Fibroblast of skin of left quadriceps (primary cell): ENCODE results near the gene PTCD2.
"Not testable (repeated sequence)": the region's sequence is repeated elsewhere in the genome, so short reads cannot be mapped to it uniquely, and the experiment has no call there.

ENCODE experiments used
- DNase-seq, 2 experiments: peaks; one replicate each; pipeline ENCODE4 v3.0.0-alpha.2; 2013; ENCODE audit warnings: low read depth in 2 of 2

The PTCD2 gene

DNA sequence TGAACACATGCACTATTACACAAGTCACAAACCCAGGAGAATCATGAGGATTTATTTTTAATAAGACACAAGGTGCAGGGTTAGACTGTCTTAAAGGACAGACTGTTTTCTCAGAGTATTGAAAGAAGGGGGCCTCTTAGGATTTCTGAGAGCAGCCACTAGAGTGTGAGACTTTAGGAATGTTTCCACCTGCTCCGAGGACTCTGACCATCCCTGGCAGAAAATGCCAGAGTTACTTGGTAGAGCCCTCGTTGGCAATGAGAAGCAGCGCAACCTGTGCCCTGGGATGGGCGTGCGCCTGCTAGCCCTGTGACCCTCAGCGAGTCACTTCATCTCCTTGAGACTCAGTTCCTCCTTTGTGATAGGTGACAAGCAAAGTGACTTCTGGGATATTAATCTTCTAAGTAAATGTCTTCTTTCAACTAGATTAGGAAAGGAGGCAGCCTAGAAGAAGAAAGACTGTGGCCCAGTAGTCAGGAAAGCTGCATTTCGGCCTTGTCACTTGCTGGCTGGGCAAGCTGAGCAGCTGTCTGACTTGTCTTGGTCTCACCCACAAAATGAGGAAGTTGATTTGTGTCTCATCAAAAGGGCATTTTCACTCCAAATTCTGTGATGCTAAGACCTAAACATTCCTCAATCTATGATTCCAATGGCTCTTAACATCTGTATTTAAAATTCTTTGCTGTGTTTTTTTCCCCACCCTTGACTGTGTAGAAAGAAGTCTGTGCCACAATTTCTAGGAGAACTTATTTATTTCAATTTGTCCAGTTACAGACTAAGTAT, 60.5 kb downstream of the PTCD2 start:
- DNase-seq, result no peak

DNA sequence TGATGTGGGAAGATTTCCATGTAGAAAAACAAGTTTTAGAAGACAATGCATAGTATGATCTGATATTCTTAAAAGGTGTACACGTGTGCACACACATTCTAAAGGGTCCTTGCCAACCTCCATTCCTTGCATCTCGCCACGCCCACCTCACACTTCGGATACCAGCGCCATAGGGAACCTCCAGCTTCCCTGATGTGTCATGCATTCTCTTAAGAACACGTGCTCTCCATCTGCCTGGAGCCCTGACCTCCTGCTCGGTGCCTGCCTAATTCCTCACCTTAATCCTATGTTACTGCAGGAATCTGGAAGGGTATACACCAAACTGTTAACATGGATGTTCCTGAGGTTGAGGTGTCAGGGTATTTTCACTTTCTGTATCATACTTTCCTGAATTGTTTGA, 63.1 kb downstream of the PTCD2 start:
- no peak for DNase-seq

GRCh38 chr5:72383726-72384125, 63.6 kb downstream of the PTCD2 start:
- DNase-seq, result no peak

DNA sequence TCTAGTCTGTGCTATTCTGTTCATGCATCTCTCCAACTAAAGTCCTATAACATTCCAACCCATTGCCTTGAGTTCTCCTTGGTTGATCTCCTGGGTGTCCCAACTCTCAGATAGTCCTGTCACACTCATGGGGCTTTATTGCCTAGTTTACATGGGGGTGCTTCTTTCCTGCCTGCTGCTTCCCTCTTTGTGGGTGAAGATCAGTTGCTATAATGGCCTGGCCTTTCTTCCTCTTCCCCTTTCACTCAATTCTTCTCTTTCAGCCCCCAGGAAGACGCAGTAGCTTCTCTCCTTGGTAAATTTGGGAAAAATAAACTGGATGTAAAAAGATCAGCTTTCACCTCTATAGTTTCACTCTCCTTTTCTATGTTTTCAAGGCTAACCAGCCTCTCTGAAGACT, 66.5 kb downstream of the PTCD2 start:
- DNase-seq, result no peak

- DNase-seq, result peak; percentile 69
These were observed 67.8 kb downstream of the PTCD2 start for GRCh38 chr5:72387985-72388384.

- DNase-seq, result no peak
These were observed 68.5 kb downstream of the PTCD2 start for GRCh38 chr5:72388646-72389045.

GRCh38 chr5:72390836-72391235, 70.7 kb downstream of the PTCD2 start:
- no peak for DNase-seq

GRCh38 chr5:72392326-72392733, 72.2 kb downstream of the PTCD2 start:
- no peak for DNase-seq

GRCh38 chr5:72393052-72393451, 72.9 kb downstream of the PTCD2 start:
- DNase-seq, result no peak

GRCh38 chr5:72394688-72395087, 74.5 kb downstream of the PTCD2 start:
- DNase-seq, result no peak

GRCh38 chr5:72397836-72398235, 77.7 kb downstream of the PTCD2 start:
- no peak for DNase-seq

GRCh38 chr5:72400950-72401349, 80.8 kb downstream of the PTCD2 start:
- no peak for DNase-seq

GRCh38 chr5:72402381-72402890, 82.3 kb downstream of the PTCD2 start:
- DNase-seq, result no peak

- DNase-seq, result no peak
These were observed 82.9 kb downstream of the PTCD2 start for GRCh38 chr5:72402959-72403628.

GRCh38 chr5:72404771-72405170, 84.6 kb downstream of the PTCD2 start:
- DNase-seq, result not testable (repeated sequence)

DNA sequence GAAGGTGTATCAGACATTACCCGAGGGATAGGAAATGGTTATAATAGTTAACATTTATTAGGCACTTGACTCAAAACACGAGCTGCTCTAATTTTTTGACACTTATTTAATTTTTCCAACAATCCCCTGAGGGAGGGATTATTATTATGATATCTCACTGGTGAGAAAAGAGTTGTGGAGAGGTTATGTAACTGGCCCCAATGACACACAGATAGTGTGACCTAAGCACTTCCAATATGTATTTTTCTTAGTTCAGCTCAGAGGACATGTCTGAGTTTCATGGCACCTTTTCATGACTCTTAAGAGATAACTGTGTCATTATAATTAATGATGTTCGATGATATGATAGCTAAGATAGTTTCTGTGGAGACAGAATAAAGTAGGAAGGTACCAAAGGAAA, 86.9 kb downstream of the PTCD2 start:
- no peak for DNase-seq

DNA sequence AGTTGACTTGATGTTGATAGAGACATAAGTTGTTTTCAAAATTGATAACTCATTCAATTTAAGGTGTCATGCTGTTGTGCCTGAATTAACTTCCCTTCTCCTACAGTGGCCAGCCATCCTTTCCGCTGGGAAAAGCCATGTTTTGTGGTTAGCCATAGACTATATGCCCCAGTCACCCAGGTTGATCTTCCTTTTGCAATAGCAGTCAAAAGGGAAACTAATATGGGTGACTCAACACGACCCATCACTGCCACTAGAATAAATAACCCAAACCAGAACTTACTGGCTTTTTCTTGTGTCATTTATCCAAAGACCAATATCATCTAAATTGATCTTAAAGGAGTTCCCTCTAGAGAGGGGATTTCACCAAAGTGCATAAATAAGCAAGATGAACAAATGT, 87.4 kb downstream of the PTCD2 start:
- no peak for DNase-seq

DNA sequence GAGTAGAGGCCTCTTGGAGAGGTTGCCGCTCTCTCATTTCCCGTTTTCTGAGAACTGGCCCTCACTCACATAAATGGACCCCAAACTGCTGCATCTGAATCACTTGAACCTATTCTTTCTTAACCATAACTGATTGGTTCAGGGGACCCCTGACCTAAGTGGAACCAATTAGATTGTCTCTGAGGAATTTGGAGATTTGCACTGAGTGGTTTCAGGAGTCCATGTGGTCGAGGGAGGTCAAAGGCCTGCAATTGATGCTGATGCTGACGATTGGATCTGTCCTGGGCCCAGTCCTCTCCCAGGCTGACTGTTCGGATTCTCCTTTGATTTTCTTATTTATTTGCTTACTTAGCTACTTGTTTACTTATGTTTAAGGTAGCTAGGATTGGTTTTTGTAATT, 88.0 kb downstream of the PTCD2 start:
- DNase-seq, result no peak

GRCh38 chr5:72408603-72409002, 88.4 kb downstream of the PTCD2 start:
- DNase-seq, result no peak

- DNase-seq, result no peak
These were observed 90.6 kb downstream of the PTCD2 start for GRCh38 chr5:72410688-72411295.

DNA sequence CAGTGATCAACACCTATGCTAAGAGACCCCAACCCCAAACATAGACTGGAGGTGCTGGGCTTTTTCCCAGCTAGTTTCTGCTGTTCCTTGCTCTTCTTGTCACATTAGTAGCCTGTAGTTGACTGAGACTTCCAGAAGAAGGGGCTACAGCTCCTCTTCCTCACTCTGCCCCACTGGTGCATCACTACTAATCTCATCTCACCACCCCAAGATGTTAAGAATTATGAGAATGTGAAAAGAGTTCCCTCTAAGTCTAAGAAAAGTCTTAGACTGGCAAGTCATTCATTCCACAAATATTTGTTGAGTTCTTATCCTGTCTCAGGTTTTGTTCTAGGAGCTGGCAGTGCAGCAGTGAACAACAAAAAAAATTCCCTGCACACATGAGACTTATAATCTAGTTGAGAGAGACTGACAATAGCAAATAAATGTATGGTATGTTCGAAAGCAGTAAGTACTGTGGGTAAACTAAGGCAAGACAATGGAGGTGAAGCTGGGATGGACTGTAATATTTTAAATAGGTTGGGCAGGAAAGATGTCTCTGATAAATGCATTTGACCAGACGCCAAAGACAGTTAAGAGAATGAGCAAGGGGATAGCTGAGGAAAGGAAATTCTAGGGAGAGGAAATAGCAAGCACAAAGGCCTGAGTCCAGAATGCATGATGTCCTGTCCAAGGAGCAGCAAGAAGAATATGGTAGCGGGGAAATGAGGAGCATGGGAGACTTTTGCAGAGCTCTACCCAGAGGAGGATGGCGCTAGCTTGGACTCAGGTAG, 92.3 kb downstream of the PTCD2 start:
- DNase-seq, result peak; percentile 63 to 67
